Measurements from ENCODE around the gene UBE2QL1. TPM values are rescaled to one million over a fixed set of nuclear protein-coding genes. Genes with fewer than 3 reads are reported as not detected.
A peak's percentile ranks its signal among the peaks of the same experiment; 100 is the strongest.

The UBE2QL1 gene
- total and polyA plus RNA-seq, 2 of the 8 experiments (the other 6 are each of a cell fraction or from before 2014, with no cell fraction given), result 0.43 to 0.65 TPM

DNA sequence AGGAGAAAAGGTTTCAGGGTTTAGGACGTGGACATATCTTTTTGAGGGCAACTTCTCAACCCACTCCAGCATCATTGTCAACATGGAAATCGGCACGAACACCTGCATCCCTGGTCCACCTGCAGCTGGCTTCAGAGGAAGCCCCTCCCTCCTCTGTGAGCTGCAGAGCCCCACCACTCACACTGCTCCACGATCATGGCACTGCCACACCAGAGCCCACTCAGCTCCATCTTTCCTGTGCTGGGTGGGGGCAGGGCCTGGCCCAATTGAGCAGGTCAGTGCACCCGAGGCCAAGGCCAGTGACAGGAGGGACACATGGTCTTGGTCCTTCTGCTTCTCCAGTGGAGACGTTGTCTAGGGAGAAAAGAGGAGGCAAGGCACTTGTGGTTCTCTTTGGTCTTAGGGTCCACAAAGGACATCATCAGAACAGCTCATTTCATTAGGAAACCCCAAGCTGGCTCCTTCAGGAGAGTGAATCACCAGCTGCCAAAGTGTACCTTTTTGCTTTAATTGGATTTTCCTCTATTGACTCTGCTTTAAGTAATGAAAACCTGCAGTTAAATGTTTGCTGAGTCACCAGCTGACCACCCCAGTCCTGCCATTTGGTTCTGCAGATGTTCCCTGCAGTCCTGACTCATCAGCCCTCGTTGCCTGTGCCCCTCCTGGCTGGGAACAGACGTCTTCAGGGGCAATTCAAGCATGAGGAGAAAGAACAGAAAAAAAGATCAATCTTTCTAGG is 56.2 kb downstream of the UBE2QL1 start:
- H2AFZ ChIP-seq (ENCODE audit: low read length), result no peak overlapping the region
- no peak for FAIRE-seq
- no peaks in the 10 kb centered on the region for H3K27me3 ChIP-seq (replicated peaks in 1 of 4; ENCODE audit: control insufficient read depth in 3 of 4, extremely low read depth in 1 of 4, insufficient read depth in 3 of 4, low read length in 3 of 4)
- no peak overlapping the region for H2BK5ac ChIP-seq (ENCODE audit: low read depth, low read length)
- ChIA-PET POLR2A (ENCODE audit: partially characterized antibody) (no interaction called here), CTCF (ENCODE audit: partially characterized antibody) (interaction anchor here (0.6 to 0.9 kb wide), 2 partner anchors 31 to 70 kb away, joined by 3 read pairs; no protein-coding TSS in a partner anchor)
- H3K4ac ChIP-seq (replicated peaks; ENCODE audit: insufficient read length, low read depth, low read length), result no peak overlapping the region
- H3K14ac ChIP-seq (ENCODE audit: insufficient read length), result no peak overlapping the region
- no peaks in the 10 kb centered on the region for H3K9me3 ChIP-seq (ENCODE audit: insufficient read depth in 2 of 2, low read depth in 1 of 2, low read length in 1 of 2)
- no peak overlapping the region for H3K56ac ChIP-seq (replicated peaks; ENCODE audit: insufficient read length, low read depth, low read length)
- H3K4me1 ChIP-seq (replicated peaks in 1 of 4; ENCODE audit: control insufficient read depth in 3 of 4, insufficient read depth in 4 of 4, low read length in 3 of 4), result no peaks in the 10 kb centered on the region
- H4K91ac ChIP-seq (replicated peaks; ENCODE audit: insufficient read length, low read length), result no peak overlapping the region
- DNase-seq (ENCODE audit: low read depth in 1 of 2, low spot score in 2 of 2), result no peak
- H3K79me1 ChIP-seq (ENCODE audit: low read depth, low read length), result no peaks in the 10 kb centered on the region
- H3K4me3 ChIP-seq (ENCODE audit: extremely low read depth in 1 of 4, insufficient read depth in 2 of 4, low read depth in 3 of 4, low read length in 4 of 4), result no peak overlapping the region
- no peak overlapping the region for H3K23ac ChIP-seq (ENCODE audit: insufficient read length)
- no peaks in the 10 kb centered on the region for H4K20me1 ChIP-seq (replicated peaks in 1 of 2; ENCODE audit: control insufficient read depth in 1 of 2, insufficient read depth in 2 of 2, low read length in 2 of 2)
- no peak overlapping the region for H2BK20ac ChIP-seq (ENCODE audit: low read length)
- no peaks in the 10 kb centered on the region for H3K36me3 ChIP-seq (ENCODE audit: control insufficient read depth in 2 of 4, insufficient read depth in 4 of 4, low read length in 3 of 4)
- no peak overlapping the region for H4K5ac ChIP-seq (ENCODE audit: insufficient read length, low read depth, low read length)
- peak overlapping the region; percentile 1; the same call in 1 of the 2 replicates for H4K8ac ChIP-seq (ENCODE audit: extremely low read depth, insufficient read depth, low read length)
- H3K79me2 ChIP-seq (ENCODE audit: control insufficient read depth in 1 of 2, insufficient read depth in 2 of 2, low read length in 2 of 2), result no peaks in the 10 kb centered on the region
- no peak overlapping the region for H3K4me2 ChIP-seq (ENCODE audit: insufficient read depth in 1 of 2, low read depth in 2 of 2, low read length in 2 of 2)
- H3K18ac ChIP-seq (ENCODE audit: extremely low read depth, low read length), result no peak overlapping the region
- no peak overlapping the region for H2BK120ac ChIP-seq (replicated peaks; ENCODE audit: low read depth, low read length)
- H3K9ac ChIP-seq (replicated peaks in 1 of 4; ENCODE audit: extremely low read depth in 1 of 4, low read depth in 3 of 4, low read length in 3 of 4), result no peak overlapping the region
- H3K27ac ChIP-seq (ENCODE audit: low read depth, low read length), result no peak overlapping the region; the same call in 1 of the 2 replicates
- H2BK15ac ChIP-seq (ENCODE audit: low read length), result no peak overlapping the region
- H2BK12ac ChIP-seq (ENCODE audit: low read depth, low read length), result no peak overlapping the region
- no peak for TF ChIP-seq NANOG (IDR thresholded peaks at IDR 0.05; ENCODE audit: insufficient read depth, low read depth, low read length, poor library complexity, severe bottlenecking)
- TF ChIP-seq KDM5A (IDR thresholded peaks at IDR 0.05; ENCODE audit: low read length), result no peak
- TF ChIP-seq CHD2 (IDR thresholded peaks at IDR 0.05; ENCODE audit: low read length), result no peak
- TF ChIP-seq POU5F1 (IDR thresholded peaks at IDR 0.05; ENCODE audit: low read depth, low read length), result no peak
- no peak for TF ChIP-seq FOSL1 (IDR thresholded peaks at IDR 0.05; ENCODE audit: insufficient read depth, low read depth, low read length)
- TF ChIP-seq, protein P1, sequence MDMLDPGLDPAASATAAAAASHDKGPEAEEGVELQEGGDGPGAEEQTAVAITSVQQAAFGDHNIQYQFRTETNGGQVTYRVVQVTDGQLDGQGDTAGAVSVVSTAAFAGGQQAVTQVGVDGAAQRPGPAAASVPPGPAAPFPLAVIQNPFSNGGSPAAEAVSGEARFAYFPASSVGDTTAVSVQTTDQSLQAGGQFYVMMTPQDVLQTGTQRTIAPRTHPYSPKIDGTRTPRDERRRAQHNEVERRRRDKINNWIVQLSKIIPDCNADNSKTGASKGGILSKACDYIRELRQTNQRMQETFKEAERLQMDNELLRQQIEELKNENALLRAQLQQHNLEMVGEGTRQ (IDR thresholded peaks at IDR 0.05; ENCODE audit: low read length), result no peak
- no peak for TF ChIP-seq CEBPB (IDR thresholded peaks at IDR 0.05; ENCODE audit: low read depth, low read length)
- no peak for TF ChIP-seq JUN (IDR thresholded peaks at IDR 0.05; ENCODE audit: low read depth, low read length)
- TF ChIP-seq EGR1 (IDR thresholded peaks at IDR 0.05; ENCODE audit: borderline replicate concordance, low read depth, low read length), result no peak
- no peak for TF ChIP-seq GTF2F1 (IDR thresholded peaks at IDR 0.05; ENCODE audit: borderline replicate concordance, low read depth, low read length)
- no peak for TF ChIP-seq HDAC6 (IDR thresholded peaks at IDR 0.05; ENCODE audit: low read depth, low read length)
- TF ChIP-seq NRF1 (IDR thresholded peaks at IDR 0.05; ENCODE audit: low read depth, low read length), result no peak
- 0 out of 2 replicates have a peak overlapping the region, but pooled peaks have one; percentile 60 for H2AK5ac ChIP-seq (ENCODE audit: low read depth, low read length)
- WGBS, 2 experiments (ENCODE audit: extremely low coverage in 1 of 2, insufficient coverage in 1 of 2, insufficient read length in 1 of 2, insufficient replicate concordance in 2 of 2, low coverage in 1 of 2, low lambda C conversion rate in 2 of 2, missing lambda C conversion rate in 1 of 2), result 87% methylated on average over 7 of the region's 8 CpGs; no CpG with 5 or more reads in 1 of the 2 experiments
- peaks cover 3% of the 10 kb centered on the region; the same call in 1 of the 2 replicates for H3K23me2 ChIP-seq (ENCODE audit: low read depth, low read length)

Data from H1 (cell line).